SK-N-SH (cell line): ENCODE data around the gene KIAA2012. TPM values are rescaled to one million over a fixed set of nuclear protein-coding genes. Genes with fewer than 3 reads are reported as not detected.
A peak's percentile ranks its signal among the peaks of the same experiment; 100 is the strongest.

Source experiments
- CTCF ChIA-PET: fragments of 300-600, 350-600 bp; formaldehyde crosslinking; extraction: SDS; loops from one replicate; lab custom pipeline; 2021; lab: Yijun Ruan, JAX
- POLR2A ChIA-PET: fragments of 350-600 bp; sonication (Branson Sonifier 250); formaldehyde crosslinking; extraction: SDS; loops from one replicate; lab custom pipeline; 2020; ENCODE audit warnings: antibody characterized with exemption, inconsistent platforms; lab: Yijun Ruan, JAX
- DNase-seq: peaks from one replicate; pipeline ENCODE4 v3.0.0; 2012
- H2AFZ ChIP-seq: fragments of 200-600 bp; sonication (generic); 2 replicates; pipeline ENCODE4 v1.8.1; 2016; ENCODE audit warnings: antibody characterized with exemption, mild to moderate bottlenecking, low read depth
- H3F3A ChIP-seq: fragments of 200-600 bp; sonication (generic); replicated peaks from 2 replicates; pipeline ENCODE3; 2016; ENCODE audit warnings: antibody characterized with exemption, mild to moderate bottlenecking; ENCODE audit not compliant: insufficient read depth
- H3K27ac ChIP-seq, 2 experiments: fragments of 200-500 bp in 1 of 2; fragments of 200-600 bp in 1 of 2; sonication (Bioruptor generic) in 1 of 2; sonication (generic), shearing (Covaris generic) in 1 of 2; 2 replicates each; pipeline versions ENCODE4 v1.5.1 to v1.6.1; 2014 to 2016; ENCODE audit warnings: low read depth in 2 of 2, inconsistent platforms in 1 of 2, low read length in 1 of 2, mild to moderate bottlenecking in 1 of 2, mixed read lengths in 1 of 2
- H3K27me3 ChIP-seq: fragments of 200-600 bp; sonication (generic), shearing (Covaris generic); 2 replicates; pipeline ENCODE4 v1.6.1; 2016; ENCODE audit warnings: mixed run types; ENCODE audit not compliant: insufficient read depth
- H3K36me3 ChIP-seq, 2 experiments: fragments of 200-500 bp in 1 of 2; fragments of 200-600 bp in 1 of 2; sonication (Bioruptor generic) in 1 of 2; sonication (generic) in 1 of 2; replicated peaks in 1 of 2; 2 replicates each; pipeline versions ENCODE3 to v1.5.1; 2014 to 2016; ENCODE audit warnings: low read length in 1 of 2, mild to moderate bottlenecking in 1 of 2; ENCODE audit not compliant: insufficient read depth in 2 of 2, control insufficient read depth in 1 of 2
- H3K4me1 ChIP-seq, 2 experiments: fragments of 200-500 bp in 1 of 2; fragments of 200-600 bp in 1 of 2; sonication (Bioruptor generic) in 1 of 2; sonication (generic), shearing (Covaris generic) in 1 of 2; 2 replicates each; pipeline versions ENCODE4 v1.5.1 to v1.6.1; 2014 to 2016; ENCODE audit warnings: low read depth in 1 of 2, low read length in 1 of 2, mixed run types in 1 of 2; ENCODE audit not compliant: insufficient read depth in 2 of 2, control insufficient read depth in 1 of 2
- H3K4me2 ChIP-seq: fragments of 200-600 bp; sonication (generic), shearing (Covaris generic); 2 replicates; pipeline ENCODE4 v1.6.1; 2017; ENCODE audit warnings: mixed run types
- H3K4me3 ChIP-seq, 2 experiments: fragments of 200-500 bp in 1 of 2; fragments of 200-600 bp in 1 of 2; sonication (Bioruptor generic) in 1 of 2; sonication (generic), shearing (Covaris generic) in 1 of 2; 2 replicates each; pipeline versions ENCODE4 v1.5.1 to v1.8.1; 2014 to 2016; ENCODE audit warnings: low read depth in 2 of 2, inconsistent platforms in 1 of 2, low read length in 1 of 2, mild to moderate bottlenecking in 1 of 2, mixed read lengths in 1 of 2, moderate library complexity in 1 of 2
- H3K79me2 ChIP-seq: fragments of 200-600 bp; sonication (generic); 2 replicates; pipeline ENCODE4 v1.8.1; 2017; ENCODE audit warnings: mild to moderate bottlenecking; ENCODE audit not compliant: insufficient read depth
- H3K9ac ChIP-seq: fragments of 200-600 bp; sonication (generic); 2 replicates; pipeline ENCODE4 v1.6.1; 2017; ENCODE audit warnings: mixed run types
- H3K9me2 ChIP-seq: fragments of 200-600 bp; sonication (generic); 2 replicates; pipeline ENCODE4 v1.6.1; 2017; ENCODE audit warnings: mixed run types
- H3K9me3 ChIP-seq: fragments of 200-600 bp; sonication (generic); 2 replicates; pipeline ENCODE4 v1.6.1; 2017; ENCODE audit warnings: mixed run types, mild to moderate bottlenecking, moderate library complexity
- H4K20me1 ChIP-seq: fragments of 200-600 bp; sonication (generic); 2 replicates; pipeline ENCODE4 v1.6.1; 2017; ENCODE audit warnings: mild to moderate bottlenecking, mixed run types; ENCODE audit not compliant: insufficient read depth
- EP300 ChIP-seq, 2 experiments: IDR thresholded peaks; 2 replicates each; pipeline versions ENCODE4 v1.4.0 to v1.6.1; 2012; ENCODE audit warnings: borderline replicate concordance in 1 of 2, low read depth in 1 of 2, low read length in 1 of 2
- FOSL2 ChIP-seq: IDR thresholded peaks from 2 replicates; pipeline ENCODE4 v1.4.0; 2012; ENCODE audit warnings: low read depth, mild to moderate bottlenecking, moderate library complexity, borderline replicate concordance
- FOXM1 ChIP-seq: IDR thresholded peaks from 2 replicates; pipeline ENCODE4 v1.4.0; 2012; ENCODE audit warnings: low read depth, mild to moderate bottlenecking
- GABPA ChIP-seq: IDR thresholded peaks from 2 replicates; pipeline ENCODE4 v1.4.0; 2012; ENCODE audit warnings: low read depth, mild to moderate bottlenecking
- MAX ChIP-seq: IDR thresholded peaks from 2 replicates; pipeline ENCODE4 v1.4.0; 2012; ENCODE audit warnings: low read depth
- MEF2A ChIP-seq: IDR thresholded peaks from 2 replicates; pipeline ENCODE4 v1.4.0; 2012; ENCODE audit warnings: low read depth, borderline replicate concordance
- NFIC ChIP-seq: IDR thresholded peaks from 2 replicates; pipeline ENCODE4 v1.4.0; 2012; ENCODE audit warnings: borderline replicate concordance
- NRF1 ChIP-seq: IDR thresholded peaks from 2 replicates; pipeline ENCODE4 v1.6.1; 2012; ENCODE audit warnings: low read depth, mild to moderate bottlenecking, low read length
- PBX3 ChIP-seq: IDR thresholded peaks from 2 replicates; pipeline ENCODE4; 2012
- RCOR1 ChIP-seq: fragments of 150-350 bp; IDR thresholded peaks from 2 replicates; pipeline ENCODE4 v1.6.1; 2017; ENCODE audit warnings: antibody characterized with exemption, low read length
- REST ChIP-seq: IDR thresholded peaks from 2 replicates; pipeline ENCODE4 v1.6.1; 2012; ENCODE audit warnings: mild to moderate bottlenecking, low read depth, low read length, moderate library complexity
- RXRA ChIP-seq: IDR thresholded peaks from 2 replicates; pipeline ENCODE4 v1.4.0; 2012; ENCODE audit warnings: low read depth, mild to moderate bottlenecking, borderline replicate concordance
- TCF12 ChIP-seq: IDR thresholded peaks from 2 replicates; pipeline ENCODE4 v1.4.0; 2012
- YY1 ChIP-seq: IDR thresholded peaks from 2 replicates; pipeline ENCODE4 v1.4.0; 2012; ENCODE audit warnings: low read depth, mild to moderate bottlenecking
- ZBTB33 ChIP-seq: IDR thresholded peaks from 2 replicates; pipeline ENCODE4 v1.4.0; 2012; ENCODE audit warnings: low read depth, borderline replicate concordance
- WGBS: methylation state at CpG from one replicate; pipeline ENCODE4 v1.1.6; 2017; ENCODE audit warnings: low lambda C conversion rate; 5-methylcytosine and 5-hydroxymethylcytosine counted together
- polyA plus RNA-seq, 3 experiments: library from polyadenylated mRNA; depleted of rRNA; stranded (reverse); fragments of >200 nt; gene quantifications; 2 replicates each; pipeline ENCODE4 v1.2.3, GENCODE V29; 2012

The KIAA2012 gene
- polyA plus RNA-seq, 1 of the 3 experiments (the other 2 are of a cell fraction) = 0.07 TPM

DNA sequence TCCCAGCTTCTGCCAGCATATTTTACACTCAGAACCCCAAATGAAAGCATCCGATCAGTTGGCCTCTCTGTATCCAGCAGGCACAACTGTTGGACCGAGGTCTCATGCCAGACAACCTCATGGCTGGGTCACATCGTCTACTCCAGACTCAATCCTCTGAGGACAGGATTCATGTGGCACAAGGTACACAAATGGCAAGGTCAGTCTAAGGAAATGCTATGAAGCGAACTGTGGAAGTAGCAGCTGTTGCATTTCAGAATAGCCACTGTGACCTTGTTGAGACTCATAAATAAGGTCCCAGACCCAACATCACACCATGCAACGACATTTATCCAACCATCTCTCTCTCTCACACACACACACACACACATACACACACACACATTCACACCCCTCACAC is 46.5 kb upstream of the KIAA2012 start (continued):
- no peak for TF ChIP-seq FOSL2
- no peak for TF ChIP-seq RCOR1
- no peak for TF ChIP-seq RXRA
- no peak for TF ChIP-seq MAX
- no peak for TF ChIP-seq GABPA
- no peak for TF ChIP-seq FOXM1
- TF ChIP-seq, all 33 proteins: peak for 0

DNA sequence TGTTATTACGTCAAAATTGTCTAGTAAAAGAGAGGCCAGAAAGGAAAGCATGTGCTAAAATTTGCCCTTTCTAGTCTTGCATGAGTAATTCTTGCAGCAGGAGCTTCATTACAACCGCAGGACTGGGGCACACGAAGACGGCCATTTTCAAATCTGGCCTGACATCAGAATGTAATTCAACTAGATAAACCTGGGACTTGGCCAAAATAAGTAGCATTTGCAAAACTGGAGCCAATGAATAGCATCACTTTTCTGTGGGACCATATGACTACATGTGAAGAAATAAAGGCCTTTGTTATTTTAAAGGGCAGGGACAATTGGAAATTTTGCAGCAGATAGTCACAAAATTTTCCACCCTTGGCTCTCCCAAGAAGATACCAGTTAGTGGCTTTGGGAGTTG is 42.4 kb upstream of the KIAA2012 start:
- Histone ChIP-seq H3F3A (peaks cover 21% of the 10 kb centered on the region), H3K79me2 (peaks cover 19% of the 10 kb centered on the region), H3K9ac (no peak overlapping the region), H3K9me2 (no peaks in the 10 kb centered on the region), H3K9me3 (no peaks in the 10 kb centered on the region), H4K20me1 (peaks cover 14% of the 10 kb centered on the region), H3K4me3 (no peak overlapping the region)
- POLR2A ChIA-PET = no interaction called here
- no peak for DNase-seq
- CTCF ChIA-PET = interaction anchor here (0.6 to 1.5 kb wide), 3 partner anchors 20 to 128 kb away, joined by 3 to 5 read pairs (median 3); no protein-coding TSS in a partner anchor
- WGBS = 54% methylated on average over 4 of the region's 4 CpGs
- TF ChIP-seq RCOR1 (no peak), NFIC (peak; percentile 54; the same call in 1 of the 2 replicates), NRF1 (no peak), REST (no peak), MAX (0 out of 2 replicates have a peak, but pooled peaks have one; percentile 31), TCF12 (peak; percentile 40; the same call in 1 of the 2 replicates), ZBTB33 (no peak), PBX3 (peak; percentile 37), RXRA (no peak), MEF2A (no peak), YY1 (peak; percentile 43; the same call in 1 of the 2 replicates), EP300 (IDR thresholded peaks at IDR 0.05; ENCODE audit: borderline replicate concordance in 1 of 2, low read depth in 1 of 2, low read length in 1 of 2) (no peak), FOSL2 (peak; percentile 24; the same call in 1 of the 2 replicates)
- TF ChIP-seq, all 33 proteins: peak for 6
- Histone ChIP-seq H3K27me3 (no peaks in the 10 kb centered on the region), H3K27ac (peak overlapping the region in 1 of 2 experiments; percentile 69; a peak in 3 of 4 replicates), H3K4me1 (peaks cover 11 to 12% of the 10 kb centered on the region in 2 experiments; a peak in 2 of 4 replicates), H2AFZ (no peak overlapping the region), H3K36me3 (peaks cover 4 to 5% of the 10 kb centered on the region in 2 experiments), H3K4me2 (peak overlapping the region; percentile 88; the same call in 1 of the 2 replicates)
